ENCODE data around the gene LAMA5. TPM values are rescaled to one million over a fixed set of nuclear protein-coding genes. Genes with fewer than 3 reads are reported as not detected.
A peak's percentile ranks its signal among the peaks of the same experiment; 100 is the strongest.
"Not testable (repeated sequence)": the region's sequence is repeated elsewhere in the genome, so short reads cannot be mapped to it uniquely, and the experiment has no call there.

Gene LAMA5
- total RNA-seq, 1 donor from 2014 or later: 34.5 TPM

GRCh38 chr20:62376112-62377063, 9.3 kb upstream of the LAMA5 start:
- H3K4me3 Mint-ChIP-seq (ENCODE audit: unreplicated experiment): no peak overlapping the region
- TF ChIP-seq CTCF (IDR thresholded peaks at IDR 0.05; ENCODE audit: unreplicated experiment): no peak
- no peaks in the 10 kb centered on the region for H3K9me3 Mint-ChIP-seq (ENCODE audit: unreplicated experiment)
- H3K36me3 Mint-ChIP-seq (ENCODE audit: low read depth, unreplicated experiment): no peaks in the 10 kb centered on the region
- H3K4me1 Mint-ChIP-seq (ENCODE audit: unreplicated experiment): peaks cover 4% of the 10 kb centered on the region
- peak; percentile 49 for DNase-seq (ENCODE audit: low spot score)
- H3K27ac Mint-ChIP-seq (ENCODE audit: unreplicated experiment): no peak overlapping the region
- peaks cover 10% of the 10 kb centered on the region for H3K27me3 Mint-ChIP-seq (ENCODE audit: unreplicated experiment)

- peaks cover 4% of the 10 kb centered on the region for H3K4me1 Mint-ChIP-seq (ENCODE audit: unreplicated experiment)
- no peaks in the 10 kb centered on the region for H3K36me3 Mint-ChIP-seq (ENCODE audit: low read depth, unreplicated experiment)
- no peak for TF ChIP-seq CTCF (IDR thresholded peaks at IDR 0.05; ENCODE audit: unreplicated experiment)
- peak overlapping the region; percentile 75 for H3K4me3 Mint-ChIP-seq (ENCODE audit: unreplicated experiment)
- peaks cover 11% of the 10 kb centered on the region for H3K27me3 Mint-ChIP-seq (ENCODE audit: unreplicated experiment)
- H3K27ac Mint-ChIP-seq (ENCODE audit: unreplicated experiment): peak overlapping the region; percentile 57
- no peaks in the 10 kb centered on the region for H3K9me3 Mint-ChIP-seq (ENCODE audit: unreplicated experiment)
- no peak for DNase-seq (ENCODE audit: low spot score)
These were observed 7.4 kb upstream of the LAMA5 start for GRCh38 chr20:62374331-62375152.

GRCh38 chr20:62373631-62374179, 6.6 kb upstream of the LAMA5 start:
- not testable (repeated sequence) for H3K4me3 Mint-ChIP-seq (ENCODE audit: unreplicated experiment); H3K4me1 Mint-ChIP-seq (ENCODE audit: unreplicated experiment); H3K27ac Mint-ChIP-seq (ENCODE audit: unreplicated experiment); H3K9me3 Mint-ChIP-seq (ENCODE audit: unreplicated experiment); DNase-seq (ENCODE audit: low spot score); H3K36me3 Mint-ChIP-seq (ENCODE audit: low read depth, unreplicated experiment)
- H3K27me3 Mint-ChIP-seq (ENCODE audit: unreplicated experiment): peaks cover 15% of the 10 kb centered on the region

- no peak for TF ChIP-seq CTCF (IDR thresholded peaks at IDR 0.05; ENCODE audit: unreplicated experiment)
- H3K4me1 Mint-ChIP-seq (ENCODE audit: unreplicated experiment): peaks cover 9% of the 10 kb centered on the region
- H3K9me3 Mint-ChIP-seq (ENCODE audit: unreplicated experiment): no peaks in the 10 kb centered on the region
- no peak overlapping the region for H3K27ac Mint-ChIP-seq (ENCODE audit: unreplicated experiment)
- no peaks in the 10 kb centered on the region for H3K36me3 Mint-ChIP-seq (ENCODE audit: low read depth, unreplicated experiment)
- no peak overlapping the region for H3K4me3 Mint-ChIP-seq (ENCODE audit: unreplicated experiment)
- DNase-seq (ENCODE audit: low spot score): no peak
- H3K27me3 Mint-ChIP-seq (ENCODE audit: unreplicated experiment): peaks cover 14% of the 10 kb centered on the region
These were observed 5.2 kb upstream of the LAMA5 start for GRCh38 chr20:62372042-62372993.
